DMS 273 treated with DMSO at 0.1 percent for 48 hours (cell line): ENCODE results near the gene RSRC1.

Experiments
- DNase-seq: peaks from one replicate; lab custom pipeline; 2025; lab: John Stamatoyannopoulos, UW

The RSRC1 gene

GRCh38 chr3:158128755-158129154, 18.9 kb downstream of the RSRC1 start:
- DNase-seq = no peak

- DNase-seq = no peak
Observed at GRCh38 chr3:158134363-158134762, 24.5 kb downstream of the RSRC1 start.

- DNase-seq = no peak
Observed at GRCh38 chr3:158140396-158140795, 30.5 kb downstream of the RSRC1 start.

GRCh38 chr3:158148218-158148617, 38.3 kb downstream of the RSRC1 start:
- DNase-seq = no peak

GRCh38 chr3:158152186-158152585, 42.3 kb downstream of the RSRC1 start:
- no peak for DNase-seq

GRCh38 chr3:158158969-158159368, 49.1 kb downstream of the RSRC1 start:
- DNase-seq = no peak

GRCh38 chr3:158159714-158160113, 49.8 kb downstream of the RSRC1 start:
- DNase-seq = no peak

GRCh38 chr3:158160958-158161357, 51.1 kb downstream of the RSRC1 start:
- no peak for DNase-seq

- no peak for DNase-seq
Observed at GRCh38 chr3:158165141-158165655, 55.3 kb downstream of the RSRC1 start.

GRCh38 chr3:158165730-158166129, 55.8 kb downstream of the RSRC1 start:
- DNase-seq = no peak

- DNase-seq = no peak
Observed at GRCh38 chr3:158166223-158166622, 56.3 kb downstream of the RSRC1 start.

- no peak for DNase-seq
Observed at GRCh38 chr3:158167737-158168557, 58.1 kb downstream of the RSRC1 start.

- DNase-seq = no peak
Observed at GRCh38 chr3:158169091-158169491, 59.2 kb downstream of the RSRC1 start.

- DNase-seq = no peak
Observed at GRCh38 chr3:158181096-158181495, 71.2 kb downstream of the RSRC1 start.

- DNase-seq = no peak
Observed at GRCh38 chr3:158185711-158186110, 75.8 kb downstream of the RSRC1 start.

GRCh38 chr3:158200955-158201354, 91.1 kb downstream of the RSRC1 start:
- DNase-seq = no peak

GRCh38 chr3:158205324-158205723, 95.4 kb downstream of the RSRC1 start:
- no peak for DNase-seq

- no peak for DNase-seq
Observed at GRCh38 chr3:158205994-158206393, 96.1 kb downstream of the RSRC1 start.

- no peak for DNase-seq
Observed at GRCh38 chr3:158210067-158210466, 100.2 kb downstream of the RSRC1 start.

GRCh38 chr3:158213461-158213860, 103.6 kb downstream of the RSRC1 start:
- no peak for DNase-seq

- DNase-seq = no peak
Observed at GRCh38 chr3:158217992-158218391, 108.1 kb downstream of the RSRC1 start.

GRCh38 chr3:158220575-158220974, 110.7 kb downstream of the RSRC1 start:
- no peak for DNase-seq

- DNase-seq = no peak
Observed at GRCh38 chr3:158221426-158221825, 111.5 kb downstream of the RSRC1 start.

- no peak for DNase-seq
Observed at GRCh38 chr3:158226429-158226828, 116.5 kb downstream of the RSRC1 start.
